Measurements from ENCODE around the gene FNDC11.
"Not testable (repeated sequence)": the region's sequence is repeated elsewhere in the genome, so short reads cannot be mapped to it uniquely, and the experiment has no call there.

Gene FNDC11

GRCh38 chr20:63595416-63596127, 41.6 kb downstream of the FNDC11 start:
- Histone ChIP-seq H3K27me3 (ENCODE audit: control insufficient read depth, insufficient read depth, low read length) (no peaks in the 10 kb centered on the region), H3K9ac (ENCODE audit: low read depth, low read length) (no peak overlapping the region), H3K36me3 (ENCODE audit: insufficient read depth, low read length) (peaks cover 43% of the 10 kb centered on the region), H3K4me3 (ENCODE audit: low read length) (no peak overlapping the region), H3K4me2 (ENCODE audit: low read length) (no peak overlapping the region), H3K9me3 (replicated peaks; ENCODE audit: low read length) (no peaks in the 10 kb centered on the region), H3K4me1 (ENCODE audit: control insufficient read depth, insufficient read depth, low read length) (peaks cover 15% of the 10 kb centered on the region)

GRCh38 chr20:63596423-63596822, 42.5 kb downstream of the FNDC11 start:
- H3K9me3 ChIP-seq (replicated peaks; ENCODE audit: low read length): no peaks in the 10 kb centered on the region
- H3K27me3 ChIP-seq (ENCODE audit: control insufficient read depth, insufficient read depth, low read length): no peaks in the 10 kb centered on the region
- peaks cover 15% of the 10 kb centered on the region for H3K4me1 ChIP-seq (ENCODE audit: control insufficient read depth, insufficient read depth, low read length)
- H3K4me2 ChIP-seq (ENCODE audit: low read length): no peak overlapping the region
- H3K4me3 ChIP-seq (ENCODE audit: low read length): no peak overlapping the region
- no peak overlapping the region for H3K9ac ChIP-seq (ENCODE audit: low read depth, low read length)
- peaks cover 52% of the 10 kb centered on the region for H3K36me3 ChIP-seq (ENCODE audit: insufficient read depth, low read length)

- Histone ChIP-seq H3K4me1 (ENCODE audit: control insufficient read depth, insufficient read depth, low read length) (peaks cover 15% of the 10 kb centered on the region), H3K4me3 (ENCODE audit: low read length) (no peak overlapping the region), H3K27me3 (ENCODE audit: control insufficient read depth, insufficient read depth, low read length) (no peaks in the 10 kb centered on the region), H3K9ac (ENCODE audit: low read depth, low read length) (no peak overlapping the region), H3K36me3 (ENCODE audit: insufficient read depth, low read length) (peaks cover 50% of the 10 kb centered on the region), H3K4me2 (ENCODE audit: low read length) (no peak overlapping the region), H3K9me3 (replicated peaks; ENCODE audit: low read length) (no peaks in the 10 kb centered on the region)
Observed at GRCh38 chr20:63597651-63598478, 43.9 kb downstream of the FNDC11 start.

GRCh38 chr20:63598479-63599395, 44.8 kb downstream of the FNDC11 start:
- Histone ChIP-seq H3K27me3 (ENCODE audit: control insufficient read depth, insufficient read depth, low read length) (no peaks in the 10 kb centered on the region), H3K36me3 (ENCODE audit: insufficient read depth, low read length) (peaks cover 46% of the 10 kb centered on the region), H3K4me2 (ENCODE audit: low read length) (no peak overlapping the region), H3K9ac (ENCODE audit: low read depth, low read length) (no peak overlapping the region), H3K4me1 (ENCODE audit: control insufficient read depth, insufficient read depth, low read length) (peaks cover 15% of the 10 kb centered on the region), H3K9me3 (replicated peaks; ENCODE audit: low read length) (no peaks in the 10 kb centered on the region), H3K4me3 (ENCODE audit: low read length) (no peak overlapping the region)

- peaks cover 9% of the 10 kb centered on the region for H3K4me1 ChIP-seq (ENCODE audit: control insufficient read depth, insufficient read depth, low read length)
- H3K9ac ChIP-seq (ENCODE audit: low read depth, low read length): no peak overlapping the region
- H3K36me3 ChIP-seq (ENCODE audit: insufficient read depth, low read length): peaks cover 46% of the 10 kb centered on the region
- H3K27me3 ChIP-seq (ENCODE audit: control insufficient read depth, insufficient read depth, low read length): no peaks in the 10 kb centered on the region
- H3K9me3 ChIP-seq (replicated peaks; ENCODE audit: low read length): no peaks in the 10 kb centered on the region
- no peak overlapping the region for H3K4me3 ChIP-seq (ENCODE audit: low read length)
- H3K4me2 ChIP-seq (ENCODE audit: low read length): no peak overlapping the region
Observed at GRCh38 chr20:63599396-63600050, 45.6 kb downstream of the FNDC11 start.

GRCh38 chr20:63601679-63602078, 47.7 kb downstream of the FNDC11 start:
- H3K36me3 ChIP-seq (ENCODE audit: insufficient read depth, low read length): peaks cover 40% of the 10 kb centered on the region
- H3K27me3 ChIP-seq (ENCODE audit: control insufficient read depth, insufficient read depth, low read length); H3K9ac ChIP-seq (ENCODE audit: low read depth, low read length): not testable (repeated sequence)

GRCh38 chr20:63602321-63602720, 48.4 kb downstream of the FNDC11 start:
- Histone ChIP-seq H3K4me2 (ENCODE audit: low read length) (no peak overlapping the region), H3K9ac (ENCODE audit: low read depth, low read length) (no peak overlapping the region), H3K4me1 (ENCODE audit: control insufficient read depth, insufficient read depth, low read length) (peaks cover 9% of the 10 kb centered on the region), H3K27me3 (ENCODE audit: control insufficient read depth, insufficient read depth, low read length) (no peaks in the 10 kb centered on the region), H3K4me3 (ENCODE audit: low read length) (no peak overlapping the region), H3K9me3 (replicated peaks; ENCODE audit: low read length) (no peaks in the 10 kb centered on the region), H3K36me3 (ENCODE audit: insufficient read depth, low read length) (peaks cover 40% of the 10 kb centered on the region)

More at GRCh38 chr20:63601679-63602078, 47.7 kb downstream of the FNDC11 start:
- H3K4me1 ChIP-seq (ENCODE audit: control insufficient read depth, insufficient read depth, low read length); H3K9me3 ChIP-seq (replicated peaks; ENCODE audit: low read length); H3K4me3 ChIP-seq (ENCODE audit: low read length); H3K4me2 ChIP-seq (ENCODE audit: low read length): not testable (repeated sequence)
